Activated CD8-positive, alpha-beta T cell treated with anti-CD3 and anti-CD28 coated beads for 36 hours (primary cell): ENCODE measurements around the gene GDF11. TPM values are rescaled to one million over a fixed set of nuclear protein-coding genes. Genes with fewer than 3 reads are reported as not detected.

Experiments used
- ATAC-seq: fragments of 200-7000 bp; cut with Tn5 transposase; one replicate; pipeline ENCODE4 v1.10.0; 2021; ENCODE audit warnings: mild to moderate bottlenecking, moderate library complexity
- CTCF ChIA-PET: fragments of 350-600 bp; sonication (Branson Sonifier 250); formaldehyde crosslinking; loops from one replicate; lab custom pipeline; 2021; ENCODE audit warnings: antibody characterized with exemption; lab: Charles Lee
- POLR2A ChIA-PET: fragments of 350-600 bp; sonication (Branson Sonifier 250); formaldehyde crosslinking; loops from one replicate; lab custom pipeline; 2021; ENCODE audit warnings: antibody characterized with exemption; lab: Charles Lee
- DNase-seq: peaks from one replicate; pipeline ENCODE4 v3.0.0-alpha.2; 2020
- H3K27ac Mint-ChIP-seq: one replicate; pipeline ENCODE4 v1.8.0; 2021; ENCODE audit warnings: mild to moderate bottlenecking, mixed read lengths
- H3K27me3 Mint-ChIP-seq: one replicate; pipeline ENCODE4 v1.8.0; 2021; ENCODE audit warnings: mixed read lengths
- H3K36me3 Mint-ChIP-seq: one replicate; pipeline ENCODE4 v1.8.0; 2021; ENCODE audit warnings: low read depth, mixed read lengths
- H3K4me1 Mint-ChIP-seq: one replicate; pipeline ENCODE4 v1.8.0; 2021; ENCODE audit warnings: low read depth, mixed read lengths
- H3K4me3 Mint-ChIP-seq: one replicate; pipeline ENCODE4 v1.8.0; 2021; ENCODE audit warnings: mild to moderate bottlenecking, moderate library complexity, mixed read lengths
- H3K9me3 Mint-ChIP-seq: one replicate; pipeline ENCODE4 v1.8.0; 2021; ENCODE audit warnings: mixed read lengths
- intact Hi-C: fragments of 100-400 bp; cut with micrococcal nuclease; formaldehyde crosslinking; loops from one replicate; pipeline ENCODE4 v1.10.0; 2022
- total RNA-seq, 2 experiments: library from RNA; stranded (reverse); gene quantifications; one replicate each; pipeline ENCODE4 v1.2.3, GENCODE V29; 2021
- TF ChIP-seq, protein P1 (sequence below): fragments of 200-600 bp; IDR thresholded peaks from one replicate; pipeline ENCODE4 v1.8.0; 2022; ENCODE audit warnings: antibody characterized with exemption, mild to moderate bottlenecking

The GDF11 gene
- total RNA-seq, 2 experiments from 2014 or later = 7.4 to 9.3 TPM

DNA sequence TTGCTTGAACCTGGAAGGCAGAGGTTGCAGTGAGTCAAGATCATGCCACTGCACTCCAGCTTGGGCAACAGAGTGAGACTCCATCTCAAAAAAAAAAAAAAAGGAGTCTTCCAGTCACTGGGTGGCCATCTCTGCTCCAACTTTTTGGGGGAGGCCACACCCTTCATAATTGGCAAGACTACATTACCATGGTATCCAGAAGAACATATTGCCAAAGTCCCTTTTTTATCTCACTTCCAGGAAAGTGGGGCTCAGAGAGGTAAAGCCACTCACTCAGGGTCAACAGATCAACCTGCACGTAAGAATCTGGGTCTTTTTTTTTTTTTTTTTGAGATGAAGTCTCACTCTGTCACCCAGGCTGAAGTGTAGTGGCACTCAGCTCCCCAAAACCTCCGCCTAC, 9.1 kb upstream of the GDF11 start:
- intact Hi-C loops = loop anchor here (10.0 kb wide), 1 partner anchor 241 kb away; the partner anchor contains the start of gene RAB5B
- H3K4me3 Mint-ChIP-seq = no peak overlapping the region
- TF ChIP-seq, protein P1, sequence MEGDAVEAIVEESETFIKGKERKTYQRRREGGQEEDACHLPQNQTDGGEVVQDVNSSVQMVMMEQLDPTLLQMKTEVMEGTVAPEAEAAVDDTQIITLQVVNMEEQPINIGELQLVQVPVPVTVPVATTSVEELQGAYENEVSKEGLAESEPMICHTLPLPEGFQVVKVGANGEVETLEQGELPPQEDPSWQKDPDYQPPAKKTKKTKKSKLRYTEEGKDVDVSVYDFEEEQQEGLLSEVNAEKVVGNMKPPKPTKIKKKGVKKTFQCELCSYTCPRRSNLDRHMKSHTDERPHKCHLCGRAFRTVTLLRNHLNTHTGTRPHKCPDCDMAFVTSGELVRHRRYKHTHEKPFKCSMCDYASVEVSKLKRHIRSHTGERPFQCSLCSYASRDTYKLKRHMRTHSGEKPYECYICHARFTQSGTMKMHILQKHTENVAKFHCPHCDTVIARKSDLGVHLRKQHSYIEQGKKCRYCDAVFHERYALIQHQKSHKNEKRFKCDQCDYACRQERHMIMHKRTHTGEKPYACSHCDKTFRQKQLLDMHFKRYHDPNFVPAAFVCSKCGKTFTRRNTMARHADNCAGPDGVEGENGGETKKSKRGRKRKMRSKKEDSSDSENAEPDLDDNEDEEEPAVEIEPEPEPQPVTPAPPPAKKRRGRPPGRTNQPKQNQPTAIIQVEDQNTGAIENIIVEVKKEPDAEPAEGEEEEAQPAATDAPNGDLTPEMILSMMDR = no peak
- peaks cover 26% of the 10 kb centered on the region for H3K4me1 Mint-ChIP-seq
- no peak for ATAC-seq
- ChIA-PET POLR2A (no interaction called here), CTCF (interaction anchor here (0.8 to 2.1 kb wide), 5 partner anchors 8 to 296 kb away, joined by 3 to 8 read pairs (median 4); partner anchors contain the start of gene GDF11)
- H3K27ac Mint-ChIP-seq = no peak overlapping the region
- no peaks in the 10 kb centered on the region for H3K9me3 Mint-ChIP-seq
- DNase-seq = no peak
- H3K27me3 Mint-ChIP-seq = no peaks in the 10 kb centered on the region
- H3K36me3 Mint-ChIP-seq = peaks cover 2% of the 10 kb centered on the region

DNA sequence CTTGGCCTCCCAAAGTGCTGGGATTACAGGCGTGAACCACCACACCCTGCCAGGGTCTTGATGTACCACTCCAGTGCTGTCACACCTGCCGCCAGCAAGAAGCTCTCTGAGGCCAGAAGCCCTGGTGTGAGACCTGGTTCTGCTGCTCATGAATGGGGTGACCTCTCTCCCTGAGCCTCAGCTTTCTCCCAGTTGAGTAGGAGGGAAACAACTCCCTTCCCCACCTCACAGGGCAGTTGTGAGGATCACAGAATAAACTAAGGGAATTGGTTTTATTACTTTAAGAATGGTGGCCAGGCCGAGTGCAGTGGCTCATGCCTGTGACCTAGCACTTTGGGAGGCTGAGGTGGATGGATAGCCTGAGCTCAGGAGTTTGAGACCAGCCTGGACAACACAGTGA, 8.3 kb upstream of the GDF11 start:
- ATAC-seq = no peak

DNA sequence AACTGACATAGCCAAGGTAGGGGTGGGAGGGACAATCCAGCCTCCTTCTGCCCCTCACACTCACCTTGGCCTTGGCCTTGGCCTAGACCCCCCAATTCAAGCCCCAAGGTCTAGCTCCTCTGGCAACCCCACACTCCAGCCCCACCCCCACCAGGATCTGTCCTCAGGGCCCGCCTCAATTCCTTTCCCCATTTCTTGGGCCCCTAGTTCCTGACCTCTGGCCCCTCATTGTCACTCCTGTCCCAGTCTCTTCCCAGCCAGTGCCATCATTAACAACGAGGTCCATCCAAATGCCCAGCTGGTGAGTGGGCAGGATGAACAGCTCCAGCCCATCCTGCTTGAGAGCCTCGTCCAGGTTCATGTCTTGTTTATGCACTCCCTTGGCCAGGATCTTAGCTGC, 6.8 kb upstream of the GDF11 start:
- no peaks in the 10 kb centered on the region for H3K27me3 Mint-ChIP-seq
- CTCF ChIA-PET = interaction anchor here (1.2 to 5.6 kb wide), 8 partner anchors 13 to 190 kb away, joined by 3 to 87 read pairs (median 28); partner anchors contain the start of genes BLOC1S1, DNAJC14 and RDH5
- no peaks in the 10 kb centered on the region for H3K9me3 Mint-ChIP-seq
- no peaks in the 10 kb centered on the region for H3K36me3 Mint-ChIP-seq
- intact Hi-C loops = loop anchor here (5.0 to 10.0 kb wide), 3 partner anchors 81 to 239 kb away; partner anchors contain the start of genes ORMDL2, PYM1, RAB5B and SARNP
- H3K4me1 Mint-ChIP-seq = peaks cover 18% of the 10 kb centered on the region
- ATAC-seq (no peak), DNase-seq (no peak)
- H3K27ac Mint-ChIP-seq = no peak overlapping the region
- H3K4me3 Mint-ChIP-seq = no peak overlapping the region
- TF ChIP-seq, protein P1 = no peak
- POLR2A ChIA-PET = no interaction called here

More for the DNA sequence above, 8.3 kb upstream of the GDF11 start:
- ChIA-PET CTCF (interaction anchor here (0.8 to 4.6 kb wide), 5 partner anchors 10 to 295 kb away, joined by 3 to 34 read pairs (median 4); no protein-coding TSS in a partner anchor), POLR2A (interaction anchor here (1.0 kb wide), 1 partner anchor 19 kb away, joined by 4 read pairs; no protein-coding TSS in a partner anchor)
- intact Hi-C loops = loop anchor here (10.0 kb wide), 1 partner anchor 240 kb away; the partner anchor contains the start of gene RAB5B
- DNase-seq = no peak
- Mint-ChIP-seq H3K27me3 (no peaks in the 10 kb centered on the region), H3K4me1 (peaks cover 27% of the 10 kb centered on the region), H3K9me3 (no peaks in the 10 kb centered on the region), H3K36me3 (peaks cover 2% of the 10 kb centered on the region), H3K27ac (no peak overlapping the region), H3K4me3 (no peak overlapping the region)
- TF ChIP-seq, protein P1 = no peak

DNA sequence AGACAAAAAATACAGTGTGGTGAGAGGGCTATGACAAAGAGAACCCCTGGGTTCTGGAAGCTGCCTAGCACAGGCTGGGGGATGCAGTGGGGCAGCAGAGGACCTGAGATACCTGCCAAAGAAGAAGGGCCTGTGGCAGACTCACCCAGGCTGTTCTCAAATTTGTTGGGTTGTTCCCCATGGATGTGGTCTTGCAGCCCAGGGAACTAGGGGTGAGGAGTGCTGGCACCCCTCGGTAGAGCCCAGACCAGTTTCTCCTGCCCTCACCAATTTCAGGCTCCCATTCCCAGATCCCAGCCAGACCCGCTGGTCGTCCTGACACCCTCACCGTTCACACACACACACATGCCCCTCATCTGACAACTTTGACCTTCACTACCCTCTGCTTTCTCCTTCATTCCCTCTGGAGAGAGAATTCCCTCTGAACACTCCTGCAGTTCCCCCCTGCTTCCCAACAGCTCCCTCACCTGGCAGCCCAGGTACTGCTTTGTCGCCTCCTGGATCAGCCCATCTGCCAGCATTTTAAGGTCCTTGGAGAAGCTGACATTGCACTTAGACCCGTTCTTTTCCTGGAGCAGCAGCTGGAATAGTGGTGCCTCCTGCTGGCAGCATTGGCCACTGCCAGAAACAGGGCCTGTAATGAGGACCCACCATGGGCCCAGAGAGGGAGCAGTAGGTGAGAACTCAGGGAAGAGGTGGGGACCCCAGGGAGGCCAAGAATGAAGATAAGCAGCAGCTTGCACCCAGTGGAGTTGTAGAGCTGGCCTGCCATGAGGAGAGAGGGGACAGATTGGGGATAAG, 5.9 kb upstream of the GDF11 start:
- TF ChIP-seq, protein P1 = peak; percentile 85
- CTCF ChIA-PET = interaction anchor here (1.3 to 5.7 kb wide), 24 partner anchors 7 to 548 kb away, joined by 3 to 87 read pairs (median 18); partner anchors contain the start of genes BLOC1S1, CD63, DNAJC14 and ITGA7
- intact Hi-C loops = loop anchor here (5.0 to 10.0 kb wide), 3 partner anchors 80 to 238 kb away; partner anchors contain the start of genes ORMDL2, PYM1, RAB5B and SARNP
- no peaks in the 10 kb centered on the region for H3K36me3 Mint-ChIP-seq
- POLR2A ChIA-PET = interaction anchor here (0.6 to 3.7 kb wide), 7 partner anchors 7 to 307 kb away, joined by 3 to 22 read pairs (median 6); partner anchors contain the start of genes CD63, PYM1 and RDH5
- peak overlapping the region; percentile 92 for H3K27ac Mint-ChIP-seq
- DNase-seq (peak; percentile 83), ATAC-seq (peak; percentile 38)
- H3K4me3 Mint-ChIP-seq = peak overlapping the region; percentile 35
- peaks cover 19% of the 10 kb centered on the region for H3K4me1 Mint-ChIP-seq
- H3K27me3 Mint-ChIP-seq = no peaks in the 10 kb centered on the region
- H3K9me3 Mint-ChIP-seq = no peaks in the 10 kb centered on the region
